Dermis microvascular lymphatic vessel endothelial cell (primary cell): Measurements from ENCODE around the gene FILIP1L. TPM values are rescaled to one million over a fixed set of nuclear protein-coding genes. Genes with fewer than 3 reads are reported as not detected.
"Not testable (repeated sequence)": the region's sequence is repeated elsewhere in the genome, so short reads cannot be mapped to it uniquely, and the experiment has no call there.

Experiments
- DNase-seq, 2 donors: peaks; one replicate each; pipeline versions ENCODE4 v3.0.0 to v3.0.0-alpha.2; 2010; ENCODE audit warnings: low read depth in 2 of 2
- total RNA-seq: library from RNA; depleted of rRNA; stranded (reverse); fragments of >200 nt; gene quantifications from 2 replicates; pipeline ENCODE4 v1.2.1, GENCODE V29; 2014

FILIP1L gene
- total RNA-seq, 1 donor from 2014 or later = 19.0 TPM

GRCh38 chr3:99846477-99847160, 267.7 kb downstream of the FILIP1L start:
- peak; percentile 59 to 76 for DNase-seq

DNA sequence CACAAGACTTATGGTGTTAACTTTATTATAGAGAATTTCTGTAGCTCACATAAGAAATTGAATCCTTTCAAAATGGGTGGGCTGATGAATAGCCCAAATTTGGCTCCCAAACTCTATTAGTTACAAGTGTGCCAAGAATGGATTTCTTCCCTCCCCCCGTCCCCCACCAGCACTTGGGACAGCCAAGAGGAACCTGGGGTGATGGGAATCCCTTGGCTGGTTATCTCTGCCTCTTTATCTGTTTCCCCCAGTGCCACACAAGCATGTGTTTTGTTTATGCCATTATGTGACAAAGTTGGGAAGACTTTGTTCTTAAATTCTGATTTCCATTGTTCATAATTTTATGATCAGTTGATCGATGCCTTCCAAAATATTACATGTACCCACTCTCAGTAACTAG, 268.3 kb downstream of the FILIP1L start:
- no peak for DNase-seq

DNA sequence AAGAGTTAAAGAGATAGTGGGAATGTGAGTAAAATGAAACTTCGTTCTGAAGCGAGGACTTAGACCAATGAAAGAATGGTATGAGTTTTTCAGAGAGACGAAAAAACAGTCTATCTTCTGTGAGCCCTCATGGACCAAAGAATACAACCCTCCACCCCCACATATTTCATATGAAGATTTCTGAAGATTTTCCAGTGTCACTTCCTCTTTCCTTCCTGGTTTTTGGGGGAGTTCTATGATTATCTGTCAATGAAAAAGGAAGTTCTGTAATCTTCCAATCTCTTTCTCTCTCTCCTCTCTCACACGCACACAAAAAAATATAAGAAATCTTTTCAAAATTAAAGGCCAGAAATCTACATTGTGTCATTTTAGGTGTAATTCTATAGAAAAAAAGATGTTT, 269.0 kb downstream of the FILIP1L start:
- no peak for DNase-seq

- peak; percentile 70 to 75 for DNase-seq
These were observed 270.6 kb downstream of the FILIP1L start for GRCh38 chr3:99843590-99844258.

- DNase-seq = peak; percentile 65 to 73
These were observed 271.3 kb downstream of the FILIP1L start for GRCh38 chr3:99842826-99843589.

- DNase-seq = not testable (repeated sequence)
These were observed 272.4 kb downstream of the FILIP1L start for GRCh38 chr3:99841949-99842348.

DNA sequence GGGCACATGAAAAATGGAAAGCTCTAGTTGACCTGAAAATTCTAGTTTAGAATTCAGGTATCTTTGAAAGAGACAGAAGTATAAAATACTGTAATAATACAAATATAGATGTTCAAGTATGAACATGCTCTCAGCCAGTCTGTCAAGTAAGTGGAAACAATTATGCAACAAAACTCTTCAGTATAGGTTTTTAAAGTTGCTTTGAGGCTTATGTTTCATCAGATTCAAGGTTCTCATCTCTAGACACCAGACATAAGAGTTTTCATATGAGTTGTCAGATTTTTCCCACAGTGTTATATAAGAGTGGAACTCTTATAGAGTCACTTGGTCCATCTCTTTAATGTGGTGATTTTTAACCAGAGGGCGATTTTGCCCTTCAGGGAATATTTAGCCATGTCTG, 274.7 kb downstream of the FILIP1L start:
- DNase-seq = no peak

GRCh38 chr3:99838755-99839154, 275.5 kb downstream of the FILIP1L start:
- DNase-seq = no peak

- DNase-seq = no peak
These were observed 276.6 kb downstream of the FILIP1L start for GRCh38 chr3:99837715-99838114.

- DNase-seq = peak; percentile 63 to 91
These were observed 277.6 kb downstream of the FILIP1L start for GRCh38 chr3:99836681-99837080.

DNA sequence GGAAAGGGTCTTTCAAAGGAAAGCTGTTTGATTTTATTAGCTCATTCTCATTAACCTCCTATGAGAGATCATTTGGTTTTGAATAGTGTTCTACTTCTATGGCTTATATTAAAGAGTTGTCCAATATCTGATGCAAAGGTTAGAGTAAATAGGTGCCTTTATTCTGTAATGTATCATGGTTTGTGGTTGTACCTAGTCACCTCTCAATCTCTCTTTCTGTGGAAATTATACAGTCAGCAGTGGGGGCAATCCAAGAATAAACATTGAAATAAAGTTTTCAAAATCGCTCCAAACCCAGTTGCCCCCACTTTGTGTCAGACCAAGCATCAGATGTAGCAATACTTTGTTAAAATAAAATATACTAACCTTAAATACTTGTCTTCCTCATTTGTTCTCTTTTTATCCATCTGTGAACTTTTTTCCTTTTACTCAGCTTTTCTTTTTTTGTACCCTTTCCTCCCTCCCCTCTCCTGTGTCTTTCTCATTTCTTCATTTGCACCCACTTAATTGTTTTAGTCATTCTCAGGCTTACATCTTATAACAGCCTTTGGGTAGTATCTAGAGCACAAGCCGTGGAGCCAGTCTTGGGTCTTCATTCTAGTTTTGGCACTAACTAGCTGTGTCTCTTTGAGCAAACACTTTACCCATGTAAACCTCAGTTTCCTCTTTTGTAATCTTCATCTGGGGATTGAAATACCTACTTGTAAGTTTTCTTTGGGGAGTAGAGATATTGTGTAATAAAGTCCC, 279.9 kb downstream of the FILIP1L start:
- no peak for DNase-seq

GRCh38 chr3:99833617-99834205, 280.6 kb downstream of the FILIP1L start:
- DNase-seq = peak; percentile 53 to 70

DNA sequence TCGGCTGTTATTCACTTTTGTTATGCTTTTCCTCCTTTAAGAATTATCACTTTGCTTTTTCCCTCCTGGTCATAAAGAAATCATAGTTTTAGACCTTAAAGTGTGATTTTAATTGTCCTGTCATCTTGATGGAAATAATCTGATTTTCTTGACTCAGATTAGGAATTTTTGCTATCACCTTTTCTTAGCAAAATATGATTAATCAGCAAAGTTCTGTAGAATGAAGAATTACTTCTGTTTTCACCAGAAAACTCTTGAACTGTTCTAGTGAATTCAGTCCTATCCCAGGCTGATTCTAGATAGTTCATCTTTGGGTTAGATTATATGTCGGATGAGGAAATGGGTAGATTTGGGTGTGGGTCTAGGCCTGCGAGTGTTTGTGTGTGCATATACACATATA, 284.5 kb downstream of the FILIP1L start:
- no peak for DNase-seq

DNA sequence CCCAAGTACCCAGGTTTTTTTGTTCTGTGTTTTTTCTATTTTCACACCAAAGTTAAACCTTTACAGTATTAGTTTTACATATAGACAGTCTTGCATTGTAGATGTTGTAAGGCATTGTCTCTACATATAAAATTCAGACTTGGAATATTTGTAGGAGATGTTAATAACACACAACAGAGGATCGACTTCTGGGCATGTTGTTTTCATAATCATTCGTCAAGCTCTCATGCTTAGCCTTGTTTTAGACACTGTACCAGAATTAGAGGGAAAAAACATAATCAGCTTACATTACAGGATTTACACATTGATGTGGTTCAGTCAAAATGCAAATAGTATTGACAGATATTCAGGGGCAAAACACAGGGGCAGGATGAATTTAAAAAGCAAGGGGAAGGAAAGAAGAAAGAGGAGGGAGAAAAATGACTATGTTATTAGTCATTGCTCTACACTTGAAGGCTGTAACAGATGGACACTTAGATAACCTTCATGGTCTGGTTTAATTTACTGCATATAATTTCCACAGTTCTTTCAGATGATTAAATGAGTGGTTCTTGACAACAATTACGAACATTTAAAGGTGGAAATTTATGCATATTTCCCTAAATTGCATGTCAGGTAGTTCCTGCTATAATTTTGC, 289.2 kb downstream of the FILIP1L start:
- DNase-seq = peak in 1 of 2 donors; percentile 66

- no peak for DNase-seq
These were observed 290.3 kb downstream of the FILIP1L start for GRCh38 chr3:99823723-99824711.

GRCh38 chr3:99818818-99819217, 295.5 kb downstream of the FILIP1L start:
- no peak for DNase-seq

DNA sequence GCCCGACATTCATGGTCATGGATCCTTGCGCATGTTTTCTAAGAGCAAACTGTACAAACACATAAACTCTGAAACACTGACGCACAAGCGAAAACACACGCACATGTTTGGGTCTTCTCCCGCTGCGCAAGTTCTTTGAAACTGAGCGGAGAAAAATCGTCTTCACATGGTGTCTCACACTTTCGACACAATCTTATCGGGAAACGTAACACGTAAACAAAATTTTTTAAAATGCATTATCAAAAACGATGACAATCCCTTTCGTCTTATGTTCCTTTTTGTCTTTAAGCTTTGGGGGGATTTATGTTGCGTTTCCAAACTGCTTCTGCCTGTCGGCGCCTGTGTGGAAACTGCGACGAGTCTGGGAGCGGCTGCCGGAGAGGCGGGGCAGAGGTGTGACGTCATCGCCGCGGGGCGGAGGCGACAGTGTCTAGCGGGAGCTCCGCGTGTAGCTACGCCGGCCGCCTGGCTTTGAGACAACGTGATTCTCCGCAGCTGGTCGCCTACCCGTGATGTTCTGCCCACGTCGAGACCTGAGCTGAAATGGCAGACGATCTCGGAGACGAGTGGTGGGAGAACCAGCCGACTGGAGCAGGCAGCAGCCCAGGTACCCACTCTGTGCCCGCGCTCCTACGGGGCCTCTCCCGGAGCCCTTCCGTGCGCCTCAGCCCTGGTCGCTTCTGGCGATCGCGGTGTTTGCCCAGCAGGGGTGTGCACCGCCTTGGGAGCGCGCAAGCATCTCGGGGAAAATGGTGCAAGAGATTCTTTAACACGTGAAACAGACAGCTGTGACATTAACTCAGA, 296.7 kb downstream of the FILIP1L start, which contains the start of gene CMSS1:
CMSS1 (plus strand) TSS at position 426 of the 804 bp plus-strand sequence.
- peak; percentile 81 to 93 for DNase-seq

DNA sequence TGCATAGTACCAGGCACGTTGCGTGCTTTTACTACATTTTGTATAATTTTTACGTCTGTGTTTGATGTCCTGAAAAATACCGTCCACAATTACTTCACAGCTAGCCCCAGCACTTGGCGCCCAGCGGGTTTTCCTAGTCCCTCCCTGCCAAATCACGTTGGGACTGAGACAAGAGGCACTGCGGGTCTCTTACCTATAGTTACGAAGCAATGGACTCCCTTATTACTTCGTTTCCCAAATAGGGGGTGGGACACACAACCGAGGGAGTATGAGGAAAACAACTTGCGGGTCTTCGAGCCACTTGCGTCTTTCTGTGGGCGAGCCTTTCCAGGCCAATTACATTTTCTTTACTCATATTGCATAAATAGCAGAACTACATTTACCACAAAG, 297.3 kb downstream of the FILIP1L start:
- DNase-seq = peak in 1 of 2 donors; percentile 30

- DNase-seq = no peak
These were observed 303.9 kb downstream of the FILIP1L start for GRCh38 chr3:99810403-99810802.
